Transverse colon (tissue), 4 donors: ENCODE results near the gene C1orf50. TPM values are rescaled to one million over a fixed set of nuclear protein-coding genes. Genes with fewer than 3 reads are reported as not detected.

Source experiments
- DNase-seq: peaks from one replicate; pipeline ENCODE4 v3.0.0-alpha.2; 2019
- H3K27ac ChIP-seq, 4 donors: fragments of 200-600 bp; sonication (generic); 2 replicates each; pipeline ENCODE4 v1.5.1; 2016 to 2018; ENCODE audit warnings: inconsistent platforms in 4 of 4
- H3K27me3 ChIP-seq: fragments of 200-600 bp; sonication (generic); 2 replicates; pipeline ENCODE4 v1.5.1; 2017; ENCODE audit warnings: inconsistent platforms
- H3K36me3 ChIP-seq, 4 donors: fragments of 200-600 bp; sonication (generic); 2 replicates each; pipeline ENCODE4 v1.5.1; 2017 to 2019; ENCODE audit warnings: inconsistent platforms in 4 of 4
- H3K4me1 ChIP-seq, 4 donors: fragments of 200-600 bp; sonication (generic); 2 replicates each; pipeline ENCODE4 v1.5.1; 2017 to 2020; ENCODE audit warnings: inconsistent platforms in 4 of 4
- H3K4me3 ChIP-seq, 4 donors: fragments of 200-600 bp; sonication (generic); 1 replicate in 1 of 4; 2 replicates in 3 of 4; pipeline versions ENCODE4 v1.5.1 to v1.6.1; 2017 to 2019; ENCODE audit warnings: inconsistent platforms in 4 of 4
- H3K9me3 ChIP-seq, 2 donors: fragments of 200-600 bp; sonication (generic); 2 replicates each; pipeline ENCODE4 v1.5.1; 2017 to 2019; ENCODE audit warnings: inconsistent platforms in 2 of 2
- CTCF ChIP-seq, 5 experiments: fragments of 200-600 bp in 3 of 5; fragments of 450-650 bp in 2 of 5; sonication (generic) in 3 of 5; IDR thresholded peaks; 1 replicate in 2 of 5; 2 replicates in 3 of 5; pipeline ENCODE4 v1.5.1; 2016 to 2017; ENCODE audit warnings: antibody characterized with exemption in 5 of 5, inconsistent platforms in 3 of 5, mild to moderate bottlenecking in 2 of 5, moderate library complexity in 1 of 5
- EP300 ChIP-seq: sonication (generic); formaldehyde crosslinking; IDR thresholded peaks from one replicate; pipeline ENCODE4 v1.6.1; 2017; ENCODE audit warnings: antibody characterized with exemption, low read depth
- POLR2A ChIP-seq: fragments of 450-650 bp; IDR thresholded peaks from one replicate; pipeline ENCODE4 v1.6.1; 2016; ENCODE audit warnings: antibody characterized with exemption, mild to moderate bottlenecking, moderate library complexity
- POLR2AphosphoS5 ChIP-seq, 3 donors: sonication (generic); formaldehyde crosslinking; IDR thresholded peaks; one replicate each; pipeline ENCODE4 v1.6.1; 2016; ENCODE audit warnings: antibody characterized with exemption in 3 of 3
- WGBS, 2 donors: methylation state at CpG; one replicate each; pipeline ENCODE4 v1.1.5; 2018; ENCODE audit warnings: low coverage in 1 of 2; 5-methylcytosine and 5-hydroxymethylcytosine counted together
- in situ Hi-C, 4 donors: fragments of 200-750 bp; cut with MboI; loops; one replicate each; pipeline versions ENCODE4 v1.15.0 to v1.15.1; 2017; ENCODE audit warnings: low sequenced_read_pairs in 3 of 4, low pct_ligation_motif_present in 1 of 4, low pct_unique_long_range_greater_than_20kb in 1 of 4
- intact Hi-C: fragments of 100-400 bp; cut with DNase I; formaldehyde crosslinking; loops from one replicate; pipeline ENCODE4 v1.15.1; 2023; ENCODE audit warnings: low total_unique reads
- total RNA-seq, 4 donors: library from RNA; depleted of rRNA; stranded (reverse); fragments of >200 nt; gene quantifications; one replicate each; pipeline ENCODE4 v1.1.0, GENCODE V29; 2016

C1orf50 gene
- total RNA-seq, 4 donors from 2014 or later = 4.0 to 81.2 (median 8.1) TPM

- no peak for DNase-seq
- in situ Hi-C loops = loop anchor here in 2 of 4 donors (25.0 kb wide), 2 partner anchors 396 to 596 kb away; partner anchors contain the start of gene FOXJ3 (in 1 of the 2)
Observed at GRCh38 chr1:42733415-42734200, 33.4 kb upstream of the C1orf50 start.

DNA sequence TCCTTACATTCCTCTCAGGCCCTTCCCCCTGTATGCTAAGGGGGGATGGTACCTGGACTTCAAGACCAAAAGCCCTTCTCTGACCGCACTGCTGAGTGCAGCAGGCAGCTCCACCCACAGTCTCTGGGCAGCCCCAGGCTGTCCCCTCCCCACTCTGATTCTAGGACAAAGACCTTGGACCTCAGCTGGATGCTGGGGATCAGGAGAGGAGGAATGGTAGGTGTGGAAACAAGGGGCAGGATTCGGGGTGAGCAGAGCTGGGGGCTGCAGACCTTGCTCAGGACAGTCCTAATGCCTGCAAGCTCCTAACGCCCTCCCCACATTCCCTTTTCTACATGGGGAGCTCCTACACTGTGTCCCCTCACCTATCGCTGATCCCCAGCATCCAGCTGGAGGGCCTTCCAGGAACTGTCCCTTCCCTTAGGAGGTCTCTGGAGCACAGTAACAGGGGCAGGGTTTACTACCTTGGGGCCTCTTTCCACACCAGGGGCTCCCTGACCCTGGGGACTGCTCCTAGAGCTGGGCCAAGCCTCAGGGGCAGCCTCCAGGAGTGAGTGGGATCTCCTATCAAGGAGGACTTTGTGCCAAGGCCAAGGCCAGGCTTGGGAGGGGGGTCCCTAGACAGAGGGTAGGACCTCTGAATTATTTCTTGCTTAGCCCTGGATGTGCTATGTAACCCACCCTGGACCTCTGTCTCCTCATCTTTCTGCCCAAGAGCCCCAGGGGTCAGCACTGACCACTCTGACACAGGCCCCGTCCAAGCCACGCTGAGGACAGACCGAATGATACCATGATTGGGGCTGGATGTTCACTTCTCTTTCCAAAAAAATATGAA lies 32.6 kb upstream of the C1orf50 start:
- no peak for TF ChIP-seq POLR2A
- no peak for TF ChIP-seq POLR2AphosphoS5 (IDR thresholded peaks at IDR 0.05)
- TF ChIP-seq EP300 = no peak
- no peak for TF ChIP-seq CTCF (IDR thresholded peaks at IDR 0.05)
- no peaks in the 10 kb centered on the region for H3K27me3 ChIP-seq
- no peak overlapping the region for H3K4me3 ChIP-seq
- no peak overlapping the region for H3K27ac ChIP-seq
- peaks cover 0 to 32% (median 13%) of the 10 kb centered on the region in 4 donors for H3K4me1 ChIP-seq
- WGBS, 2 donors = 40 to 87% methylated on average over 1 to 7 of the region's 7 CpGs
- in situ Hi-C loops = loop anchor here in 2 of 4 donors (25.0 kb wide), 2 partner anchors 397 to 597 kb away; partner anchors contain the start of gene FOXJ3 (in 1 of the 2)
- no peaks in the 10 kb centered on the region for H3K36me3 ChIP-seq
- H3K9me3 ChIP-seq = no peaks in the 10 kb centered on the region
- DNase-seq = no peak
- intact Hi-C loops = no loop called here

More at GRCh38 chr1:42733415-42734200, 33.4 kb upstream of the C1orf50 start:
- no peak for TF ChIP-seq POLR2A
- no peak for TF ChIP-seq CTCF (IDR thresholded peaks at IDR 0.05)
- no peak for TF ChIP-seq POLR2AphosphoS5 (IDR thresholded peaks at IDR 0.05)
- no peak for TF ChIP-seq EP300
- 90% methylated on average over 6 to 12 of the region's 12 CpGs for WGBS, 2 donors
- peaks cover 0 to 32% (median 13%) of the 10 kb centered on the region in 4 donors for H3K4me1 ChIP-seq
- no peaks in the 10 kb centered on the region for H3K9me3 ChIP-seq
- H3K27ac ChIP-seq = no peak overlapping the region
- no peaks in the 10 kb centered on the region for H3K36me3 ChIP-seq
- no peaks in the 10 kb centered on the region for H3K27me3 ChIP-seq
- no peak overlapping the region for H3K4me3 ChIP-seq
- intact Hi-C loops = no loop called here

- DNase-seq = no peak
- H3K9me3 ChIP-seq = no peaks in the 10 kb centered on the region
- TF ChIP-seq POLR2A (no peak), CTCF (IDR thresholded peaks at IDR 0.05) (no peak), POLR2AphosphoS5 (IDR thresholded peaks at IDR 0.05) (no peak), EP300 (no peak)
- 83 to 90% methylated on average over 3 to 10 of the region's 11 CpGs for WGBS, 2 donors
- H3K27ac ChIP-seq = no peak overlapping the region
- no peaks in the 10 kb centered on the region for H3K36me3 ChIP-seq
- in situ Hi-C loops (loop anchor here in 2 of 4 donors (25.0 kb wide), 2 partner anchors 398 to 598 kb away; partner anchors contain the start of gene FOXJ3 (in 1 of the 2)), intact Hi-C loops (no loop called here)
- no peak overlapping the region for H3K4me3 ChIP-seq
- peaks cover 0 to 34% (median 13%) of the 10 kb centered on the region in 4 donors for H3K4me1 ChIP-seq
- H3K27me3 ChIP-seq = no peaks in the 10 kb centered on the region
Observed at GRCh38 chr1:42735056-42735455, 32.0 kb upstream of the C1orf50 start.
